Type B pancreatic cell (in vitro differentiated cells): ENCODE data around the gene DNAJC13. TPM values are rescaled to one million over a fixed set of nuclear protein-coding genes. Genes with fewer than 3 reads are reported as not detected.

Source experiments
- DNase-seq: peaks from one replicate; pipeline ENCODE4 v3.0.0; 2021; ENCODE audit warnings: mixed read lengths; ENCODE audit not compliant: unreplicated experiment; ENCODE audit errors: extremely low spot score
- H3K27ac Mint-ChIP-seq: 2 replicates; pipeline ENCODE4 v1.8.0; 2021; ENCODE audit warnings: mild to moderate bottlenecking, mixed read lengths
- H3K27me3 Mint-ChIP-seq: 2 replicates; pipeline ENCODE4 v1.8.0; 2021; ENCODE audit warnings: mixed read lengths
- H3K36me3 Mint-ChIP-seq: 2 replicates; pipeline ENCODE4 v1.8.0; 2021; ENCODE audit warnings: mixed read lengths
- H3K4me1 Mint-ChIP-seq: one replicate; pipeline ENCODE4 v1.8.0; 2021; ENCODE audit warnings: mixed read lengths; ENCODE audit not compliant: unreplicated experiment
- H3K4me3 Mint-ChIP-seq: 2 replicates; pipeline ENCODE4 v1.8.0; 2021; ENCODE audit warnings: mild to moderate bottlenecking, mixed read lengths
- H3K9me3 Mint-ChIP-seq: 2 replicates; pipeline ENCODE4 v1.8.0; 2021; ENCODE audit warnings: mixed read lengths
- CTCF ChIP-seq: fragments of 200-600 bp; sonication (generic); conservative IDR thresholded peaks from 2 replicates; pipeline ENCODE4 v1.5.0; 2021; ENCODE audit warnings: antibody characterized with exemption, mild to moderate bottlenecking
- total RNA-seq: library from RNA; stranded (reverse); gene quantifications from 2 replicates; pipeline ENCODE4 v1.2.1, GENCODE V29; 2021; ENCODE audit warnings: low replicate concordance

Gene DNAJC13
- total RNA-seq, 1 donor from 2014 or later, result 34.0 TPM

GRCh38 chr3:132486099-132486498 is 68.8 kb downstream of the DNAJC13 start:
- Mint-ChIP-seq H3K27me3 (no peaks in the 10 kb centered on the region), H3K9me3 (no peaks in the 10 kb centered on the region), H3K27ac (no peak overlapping the region), H3K4me1 (no peaks in the 10 kb centered on the region), H3K4me3 (no peak overlapping the region), H3K36me3 (peaks cover 9% of the 10 kb centered on the region)
- DNase-seq, result no peak
- TF ChIP-seq CTCF, result no peak

- no peak for DNase-seq
- no peaks in the 10 kb centered on the region for H3K9me3 Mint-ChIP-seq
- TF ChIP-seq CTCF, result no peak
- no peaks in the 10 kb centered on the region for H3K4me1 Mint-ChIP-seq
- peaks cover 6% of the 10 kb centered on the region for H3K36me3 Mint-ChIP-seq
- H3K4me3 Mint-ChIP-seq, result no peak overlapping the region
- H3K27me3 Mint-ChIP-seq, result no peaks in the 10 kb centered on the region
- no peak overlapping the region for H3K27ac Mint-ChIP-seq
Observed at GRCh38 chr3:132488151-132488550, 70.8 kb downstream of the DNAJC13 start.

- H3K36me3 Mint-ChIP-seq, result peaks cover 35% of the 10 kb centered on the region
- no peaks in the 10 kb centered on the region for H3K9me3 Mint-ChIP-seq
- DNase-seq, result no peak
- H3K27me3 Mint-ChIP-seq, result no peaks in the 10 kb centered on the region
- H3K4me3 Mint-ChIP-seq, result no peak overlapping the region
- no peaks in the 10 kb centered on the region for H3K4me1 Mint-ChIP-seq
- TF ChIP-seq CTCF, result no peak
- no peak overlapping the region for H3K27ac Mint-ChIP-seq
Observed at GRCh38 chr3:132499071-132499470, 81.8 kb downstream of the DNAJC13 start.

- Mint-ChIP-seq H3K4me3 (no peak overlapping the region), H3K36me3 (peaks cover 48% of the 10 kb centered on the region), H3K4me1 (no peaks in the 10 kb centered on the region), H3K27me3 (no peaks in the 10 kb centered on the region), H3K9me3 (no peaks in the 10 kb centered on the region), H3K27ac (no peak overlapping the region)
- DNase-seq, result no peak
- no peak for TF ChIP-seq CTCF
Observed at GRCh38 chr3:132503559-132503958, 86.3 kb downstream of the DNAJC13 start.

GRCh38 chr3:132504375-132504933 is 87.2 kb downstream of the DNAJC13 start:
- no peaks in the 10 kb centered on the region for H3K27me3 Mint-ChIP-seq
- H3K27ac Mint-ChIP-seq, result no peak overlapping the region
- no peak overlapping the region for H3K4me3 Mint-ChIP-seq
- TF ChIP-seq CTCF, result no peak
- H3K4me1 Mint-ChIP-seq, result no peaks in the 10 kb centered on the region
- H3K36me3 Mint-ChIP-seq, result peaks cover 53% of the 10 kb centered on the region
- DNase-seq, result no peak
- H3K9me3 Mint-ChIP-seq, result no peaks in the 10 kb centered on the region

- DNase-seq, result no peak
- Mint-ChIP-seq H3K4me1 (no peaks in the 10 kb centered on the region), H3K4me3 (no peak overlapping the region), H3K27me3 (no peaks in the 10 kb centered on the region), H3K9me3 (no peaks in the 10 kb centered on the region), H3K27ac (no peak overlapping the region), H3K36me3 (peaks cover 48% of the 10 kb centered on the region)
- TF ChIP-seq CTCF, result no peak
Observed at GRCh38 chr3:132507657-132508056, 90.4 kb downstream of the DNAJC13 start.
